Pancreas (tissue), 10 donors: ENCODE data around the gene MYLK. TPM values are rescaled to one million over a fixed set of nuclear protein-coding genes. Genes with fewer than 3 reads are reported as not detected.

Experiments used
- ATAC-seq, 4 donors: fragments of 200-7000 bp; cut with Tn5 transposase; one replicate each; pipeline versions ENCODE4 v1.8.0 to v1.9.1; 2020; ENCODE audit warnings: mild to moderate bottlenecking in 4 of 4, moderate library complexity in 4 of 4
- DNase-seq, 6 donors: peaks; one replicate each; pipeline ENCODE4 v3.0.0-alpha.2; 2020
- FAIRE-seq: peaks from 2 replicates; lab custom pipeline; 2012; peaks lifted over from hg19 to GRCh38; lab: Jason Lieb, UNC
- H3K27ac ChIP-seq, 4 donors: fragments of 200-600 bp; sonication (generic); 1 replicate in 3 of 4; 2 replicates in 1 of 4; pipeline versions ENCODE4 v1.5.0 to v1.8.0; 2020
- H3K27me3 ChIP-seq, 4 donors: fragments of 200-600 bp; one replicate each; pipeline ENCODE4 v1.8.0; 2021
- H3K36me3 ChIP-seq, 3 donors: fragments of 200-600 bp; sonication (generic) in 1 of 3; one replicate each; pipeline versions ENCODE4 v1.5.0 to v1.8.0; 2020 to 2021
- H3K4me1 ChIP-seq, 3 donors: fragments of 200-600 bp; one replicate each; pipeline ENCODE4 v1.8.0; 2021
- H3K4me3 ChIP-seq, 4 donors: fragments of 200-600 bp; sonication (generic) in 2 of 4; one replicate each; pipeline versions ENCODE4 v1.5.0 to v1.8.0; 2020 to 2021
- H3K9me3 ChIP-seq, 4 donors: fragments of 200-600 bp; one replicate each; pipeline ENCODE4 v1.8.0; 2021
- CTCF ChIP-seq, 4 donors: fragments of 200-600 bp; sonication (generic) in 3 of 4; IDR thresholded peaks; one replicate each; pipeline versions ENCODE4 v1.5.0 to v1.8.0; 2021; ENCODE audit warnings: antibody characterized with exemption in 4 of 4
- WGBS, 2 donors: extraction: QIAGEN DNeasy Blood & Tissue Kit; methylation state at CpG; one replicate each; pipeline ENCODE4 v1.1.7; 2013; 5-methylcytosine and 5-hydroxymethylcytosine counted together
- intact Hi-C, 3 donors: fragments of 100-400 bp; cut with DNase I; formaldehyde crosslinking; loops; one replicate each; pipeline versions ENCODE4 v1.11.1 to v1.14.2; 2022
- polyA plus RNA-seq, 2 donors: library from polyadenylated mRNA; stranded (reverse); fragments of 200-250 nt; gene quantifications; one replicate each; pipeline ENCODE4 v1.2.3, GENCODE V29; 2013
- total RNA-seq, 6 donors: library from RNA; stranded (reverse); fragmentation: NEBNext Ultra II Directional in 4 of 6; extraction: Animal tissue kit (Norgen Biotek cat#: 25700) in 4 of 6; gene quantifications; one replicate each; pipeline versions ENCODE4 v1.2.1 to v1.2.4, GENCODE V29; 2021 to 2023
- donor health status: healthy with polysubstance abuse.
- donor health status: DM: no; HTN: no; CAD: no; lungs with moderate emphysema.
- donor health status: DM: no; HTN: no; CAD: no.
- donor health status: control.
- donor health status: control.
- donor health status: Bipolar disorder and iron deficiency.
- donor health status: DM: yes; HTN: yes; CAD: no.
- donor health status: DM: no; HTN: no; CAD: no.
- donor health status: DM: no; HTN: no; CAD: no.
- donor health status: DM: yes; HTN: yes; CAD: no.

MYLK gene
- total and polyA plus RNA-seq, 8 donors = 3.1 to 12.0 (median 6.7) TPM

GRCh38 chr3:123648696-123649405 lies 235.3 kb downstream of the MYLK start:
- DNase-seq (no peak), FAIRE-seq (no peak), ATAC-seq (no peak)
- H3K27ac ChIP-seq = no peak overlapping the region
- H3K36me3 ChIP-seq = no peaks in the 10 kb centered on the region
- H3K9me3 ChIP-seq = no peaks in the 10 kb centered on the region
- H3K4me1 ChIP-seq = no peaks in the 10 kb centered on the region
- intact Hi-C loops = no loop called here
- no peak overlapping the region for H3K4me3 ChIP-seq
- H3K27me3 ChIP-seq = no peaks in the 10 kb centered on the region
- WGBS, 2 donors = 67 to 74% methylated on average over 10 of the region's 10 CpGs
- TF ChIP-seq CTCF (IDR thresholded peaks at IDR 0.05) = no peak

GRCh38 chr3:123644358-123644757 lies 239.8 kb downstream of the MYLK start:
- ATAC-seq (no peak), FAIRE-seq (no peak), DNase-seq (no peak)
- intact Hi-C loops = no loop called here
- Histone ChIP-seq H3K36me3 (no peaks in the 10 kb centered on the region), H3K27ac (no peak overlapping the region), H3K27me3 (no peaks in the 10 kb centered on the region), H3K4me3 (no peak overlapping the region), H3K4me1 (no peaks in the 10 kb centered on the region), H3K9me3 (no peaks in the 10 kb centered on the region)
- no peak for TF ChIP-seq CTCF (IDR thresholded peaks at IDR 0.05)
- 81 to 87% methylated on average over 2 of the region's 2 CpGs for WGBS, 2 donors

- WGBS, 2 donors = 93% methylated on average over 4 of the region's 4 CpGs
- Histone ChIP-seq H3K9me3 (no peaks in the 10 kb centered on the region), H3K27ac (no peak overlapping the region), H3K27me3 (no peaks in the 10 kb centered on the region), H3K4me1 (no peaks in the 10 kb centered on the region), H3K4me3 (no peak overlapping the region), H3K36me3 (no peaks in the 10 kb centered on the region)
- intact Hi-C loops = no loop called here
- FAIRE-seq = no peak
- ATAC-seq = peak in 1 of 4 donors; percentile 10
- no peak for TF ChIP-seq CTCF (IDR thresholded peaks at IDR 0.05)
- no peak for DNase-seq
These were observed 241.2 kb downstream of the MYLK start for GRCh38 chr3:123642957-123643330.

GRCh38 chr3:123642182-123642956 lies 241.8 kb downstream of the MYLK start:
- no peak for FAIRE-seq
- peak; percentile 63 to 74 (median 70) for TF ChIP-seq CTCF (IDR thresholded peaks at IDR 0.05)
- 30 to 33% methylated on average over 3 of the region's 3 CpGs for WGBS, 2 donors
- Histone ChIP-seq H3K4me3 (no peak overlapping the region), H3K4me1 (no peaks in the 10 kb centered on the region), H3K27me3 (no peaks in the 10 kb centered on the region), H3K36me3 (no peaks in the 10 kb centered on the region), H3K27ac (no peak overlapping the region), H3K9me3 (no peaks in the 10 kb centered on the region)
- DNase-seq = peak in 5 of 6 donors; percentile 65 to 81 (median 73)
- intact Hi-C loops = no loop called here
- ATAC-seq = peak; percentile 78 to 91 (median 86)

GRCh38 chr3:123641505-123641904 lies 242.6 kb downstream of the MYLK start:
- Histone ChIP-seq H3K36me3 (no peaks in the 10 kb centered on the region), H3K27ac (no peak overlapping the region), H3K4me3 (no peak overlapping the region), H3K4me1 (peaks cover 0 to 6% (median 3%) of the 10 kb centered on the region in 3 donors), H3K9me3 (no peaks in the 10 kb centered on the region), H3K27me3 (no peaks in the 10 kb centered on the region)
- TF ChIP-seq CTCF (IDR thresholded peaks at IDR 0.05) = no peak
- ATAC-seq (no peak), FAIRE-seq (no peak), DNase-seq (no peak)
- intact Hi-C loops = no loop called here
- 75 to 94% methylated on average over 4 of the region's 4 CpGs for WGBS, 2 donors
